ENCODE measurements around the gene C19orf81.

DNA sequence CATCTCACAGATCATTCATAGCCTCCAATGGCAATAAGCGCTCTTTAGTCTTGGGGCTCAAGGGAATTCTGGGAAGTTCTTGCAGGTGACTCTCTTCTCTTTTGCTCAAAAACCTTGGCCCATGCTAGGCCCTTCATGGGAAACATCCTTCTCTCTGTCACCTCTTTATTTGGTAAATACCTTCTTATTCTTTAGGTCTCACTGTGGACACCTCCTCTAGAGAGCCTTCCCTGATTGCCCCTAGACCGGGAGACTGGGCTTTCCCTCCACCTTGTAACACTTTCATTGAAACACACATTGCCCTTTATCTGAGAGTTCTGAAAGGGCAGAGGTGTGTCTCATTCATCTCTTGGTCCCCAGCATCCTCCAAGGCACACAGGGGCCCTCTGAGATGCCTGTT, 1.9 kb downstream of the C19orf81 start:
- no peak for TF ChIP-seq POLR2A (IDR thresholded peaks at IDR 0.05)
- TF ChIP-seq, protein P1, sequence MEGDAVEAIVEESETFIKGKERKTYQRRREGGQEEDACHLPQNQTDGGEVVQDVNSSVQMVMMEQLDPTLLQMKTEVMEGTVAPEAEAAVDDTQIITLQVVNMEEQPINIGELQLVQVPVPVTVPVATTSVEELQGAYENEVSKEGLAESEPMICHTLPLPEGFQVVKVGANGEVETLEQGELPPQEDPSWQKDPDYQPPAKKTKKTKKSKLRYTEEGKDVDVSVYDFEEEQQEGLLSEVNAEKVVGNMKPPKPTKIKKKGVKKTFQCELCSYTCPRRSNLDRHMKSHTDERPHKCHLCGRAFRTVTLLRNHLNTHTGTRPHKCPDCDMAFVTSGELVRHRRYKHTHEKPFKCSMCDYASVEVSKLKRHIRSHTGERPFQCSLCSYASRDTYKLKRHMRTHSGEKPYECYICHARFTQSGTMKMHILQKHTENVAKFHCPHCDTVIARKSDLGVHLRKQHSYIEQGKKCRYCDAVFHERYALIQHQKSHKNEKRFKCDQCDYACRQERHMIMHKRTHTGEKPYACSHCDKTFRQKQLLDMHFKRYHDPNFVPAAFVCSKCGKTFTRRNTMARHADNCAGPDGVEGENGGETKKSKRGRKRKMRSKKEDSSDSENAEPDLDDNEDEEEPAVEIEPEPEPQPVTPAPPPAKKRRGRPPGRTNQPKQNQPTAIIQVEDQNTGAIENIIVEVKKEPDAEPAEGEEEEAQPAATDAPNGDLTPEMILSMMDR (IDR thresholded peaks at IDR 0.05) = no peak

All from Peyer's patch (tissue), 4 donors.